Keratinocyte (primary cell): ENCODE measurements around the gene GJD4.

Source experiments
- EZH2 ChIP-seq: IDR thresholded peaks from one replicate; pipeline ENCODE4 v1.6.1; 2012; ENCODE audit warnings: inconsistent platforms, mild to moderate bottlenecking, low read length, moderate library complexity
- TF ChIP-seq, protein P1 (sequence below), 3 experiments: IDR thresholded peaks in 1 of 3; conservative IDR thresholded peaks in 1 of 3; optimal IDR thresholded peaks in 1 of 3; 2 replicates in 2 of 3; 3 replicates in 1 of 3; pipeline versions ENCODE3 to v1.5.1; 2011; ENCODE audit warnings: low read length in 3 of 3, mild to moderate bottlenecking in 3 of 3, moderate library complexity in 2 of 3, control low read depth in 1 of 3, inconsistent platforms in 1 of 3; ENCODE audit not compliant: insufficient read depth in 2 of 3; ENCODE audit errors: extremely low read depth in 1 of 3

DNA sequence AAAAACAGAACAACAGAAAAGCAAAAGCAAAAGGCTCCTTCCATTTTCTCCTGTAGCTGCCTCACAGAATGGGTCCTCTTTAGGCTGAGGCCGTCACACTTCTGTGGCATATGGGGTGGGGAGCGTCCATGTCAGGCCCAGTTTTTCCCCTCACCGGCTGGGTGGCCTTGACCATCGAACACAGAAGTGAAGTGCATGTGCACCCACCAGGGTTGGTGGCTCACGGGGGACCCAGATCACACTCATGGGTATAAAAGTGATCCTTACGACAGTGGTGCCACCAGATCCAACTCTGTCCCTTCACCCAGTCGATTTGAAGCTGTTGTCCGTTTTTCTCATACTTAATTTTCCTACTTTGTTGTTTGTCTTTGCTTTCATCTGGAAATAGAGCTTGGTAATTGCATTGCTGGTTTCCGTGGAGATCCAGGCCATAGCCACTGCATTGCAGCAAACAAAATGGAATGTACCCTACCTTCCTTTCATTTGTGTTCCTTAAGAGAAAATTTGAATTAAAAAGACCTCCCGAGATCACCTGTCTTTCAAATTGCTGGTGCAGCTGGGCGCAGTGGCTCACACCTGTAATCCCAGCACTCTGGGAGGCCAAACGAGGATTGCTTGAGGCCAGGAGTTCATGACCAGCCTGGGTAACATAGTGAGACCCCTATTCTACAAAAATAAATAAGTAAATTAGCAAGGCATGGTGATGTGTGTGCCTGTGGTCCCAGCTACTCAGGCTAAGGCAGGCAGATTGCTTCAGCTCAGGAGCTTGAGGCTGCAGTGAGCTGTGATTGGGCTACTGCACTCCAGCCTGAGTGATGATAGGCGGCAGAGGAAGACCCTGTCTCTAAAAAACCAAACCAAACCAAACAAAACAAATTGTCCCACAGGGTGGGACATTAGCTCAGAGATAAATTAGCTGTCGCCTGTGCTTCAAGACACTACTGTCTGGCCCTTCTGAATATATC is 10.7 kb upstream of the GJD4 start:
- TF ChIP-seq EZH2: no peak
- TF ChIP-seq, protein P1, sequence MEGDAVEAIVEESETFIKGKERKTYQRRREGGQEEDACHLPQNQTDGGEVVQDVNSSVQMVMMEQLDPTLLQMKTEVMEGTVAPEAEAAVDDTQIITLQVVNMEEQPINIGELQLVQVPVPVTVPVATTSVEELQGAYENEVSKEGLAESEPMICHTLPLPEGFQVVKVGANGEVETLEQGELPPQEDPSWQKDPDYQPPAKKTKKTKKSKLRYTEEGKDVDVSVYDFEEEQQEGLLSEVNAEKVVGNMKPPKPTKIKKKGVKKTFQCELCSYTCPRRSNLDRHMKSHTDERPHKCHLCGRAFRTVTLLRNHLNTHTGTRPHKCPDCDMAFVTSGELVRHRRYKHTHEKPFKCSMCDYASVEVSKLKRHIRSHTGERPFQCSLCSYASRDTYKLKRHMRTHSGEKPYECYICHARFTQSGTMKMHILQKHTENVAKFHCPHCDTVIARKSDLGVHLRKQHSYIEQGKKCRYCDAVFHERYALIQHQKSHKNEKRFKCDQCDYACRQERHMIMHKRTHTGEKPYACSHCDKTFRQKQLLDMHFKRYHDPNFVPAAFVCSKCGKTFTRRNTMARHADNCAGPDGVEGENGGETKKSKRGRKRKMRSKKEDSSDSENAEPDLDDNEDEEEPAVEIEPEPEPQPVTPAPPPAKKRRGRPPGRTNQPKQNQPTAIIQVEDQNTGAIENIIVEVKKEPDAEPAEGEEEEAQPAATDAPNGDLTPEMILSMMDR (optimal IDR thresholded peaks at IDR 0.05 in 1 of 3, IDR thresholded peaks at IDR 0.05 in 1 of 3, conservative IDR thresholded peaks at IDR 0.05 in 1 of 3; ENCODE audit: extremely low read depth in 1 of 3, insufficient read depth in 2 of 3, low read length in 3 of 3): no peak
